VCaP (cell line): ENCODE results near the gene VCPKMT.

Experiments
- H3K27ac ChIP-seq: fragments of 450-650 bp; 2 replicates; pipeline ENCODE4 v1.5.1; 2017
- CTCF ChIP-seq: fragments of 450-650 bp; conservative IDR thresholded peaks from 2 replicates; pipeline ENCODE4 v1.5.1; 2017; ENCODE audit warnings: mild to moderate bottlenecking, moderate library complexity

Gene VCPKMT

DNA sequence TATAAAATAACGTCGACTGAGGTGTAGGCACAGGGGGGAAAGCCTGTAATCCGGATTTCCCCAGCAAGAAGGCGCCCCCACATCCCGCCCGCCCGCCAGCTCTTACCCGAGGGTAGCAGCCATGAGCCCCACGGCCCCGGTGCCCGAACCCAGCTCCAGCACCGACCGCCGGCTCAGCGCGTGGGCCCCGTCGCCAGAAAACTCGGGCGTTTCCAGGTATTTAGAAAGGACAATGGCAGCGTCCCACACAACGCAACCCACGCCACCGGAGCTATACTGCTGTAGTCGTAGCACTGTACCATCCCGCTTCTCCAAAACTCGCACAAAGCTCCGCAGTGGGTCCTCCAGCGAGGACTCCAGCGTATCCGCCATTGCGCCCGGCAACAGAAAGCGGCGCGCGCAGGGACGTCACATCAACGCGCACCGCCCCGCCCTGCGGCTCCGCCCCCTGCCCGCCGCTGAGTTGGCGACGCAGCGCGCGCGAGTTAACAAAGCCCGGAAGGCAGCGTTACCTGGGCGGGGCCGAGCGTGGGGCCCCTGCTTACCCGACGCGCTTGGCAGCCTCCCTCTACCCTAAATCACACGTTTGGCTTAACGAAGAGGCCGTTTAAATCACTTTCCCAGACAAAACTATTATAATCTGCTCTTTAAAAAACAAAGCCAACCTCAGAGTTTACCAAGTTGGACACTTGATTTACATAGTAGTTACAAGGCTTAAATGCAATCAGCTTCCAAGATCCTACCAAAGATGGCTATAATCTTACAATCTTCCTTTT lies at the start of gene VCPKMT:
VCPKMT (minus strand) TSS at position 392 of the 776 bp plus-strand sequence; CDS start at position 372, 20 bp downstream.
- TF ChIP-seq CTCF = no peak
- H3K27ac ChIP-seq = peak within 1 kb of the TSS; percentile 97

DNA sequence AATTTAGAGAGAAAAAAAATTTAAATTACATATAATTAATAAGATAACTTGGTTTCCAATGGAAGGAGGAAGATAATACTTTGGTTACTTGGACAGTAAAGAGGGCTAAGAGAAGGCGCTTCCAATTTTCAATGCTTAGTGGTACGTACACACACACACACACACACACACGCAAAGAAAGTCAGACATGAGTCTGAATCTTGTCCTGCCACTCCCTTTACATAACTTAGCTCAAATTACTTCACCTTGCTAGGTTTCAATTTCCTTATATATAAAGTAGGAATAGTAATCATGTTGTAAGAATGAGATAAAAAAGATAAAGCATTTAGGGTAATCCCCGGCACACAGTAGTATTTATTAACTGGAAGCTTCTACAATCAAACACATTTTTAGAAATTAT lies 39.7 kb upstream of the VCPKMT start:
- H3K27ac ChIP-seq = no peak overlapping the region
- no peak for TF ChIP-seq CTCF

DNA sequence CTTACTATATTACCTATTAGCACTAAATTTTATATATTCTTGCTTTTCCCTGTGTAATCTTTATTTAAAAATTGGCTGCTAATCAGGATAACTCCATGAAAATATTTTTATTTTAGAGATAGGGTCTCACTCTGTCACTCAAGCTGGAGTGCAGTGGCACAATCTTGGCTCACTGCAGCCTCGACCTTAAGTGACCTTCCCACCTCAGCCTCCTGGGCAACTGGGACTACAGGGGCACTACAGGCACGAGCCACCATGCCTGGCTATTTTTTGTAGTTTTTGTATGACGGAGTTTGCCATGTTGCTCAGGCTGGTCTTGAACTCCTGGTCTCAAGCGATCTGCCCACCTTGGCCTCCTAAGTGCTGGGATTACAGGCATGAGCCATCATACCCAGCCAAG lies 32.4 kb upstream of the VCPKMT start:
- TF ChIP-seq CTCF = no peak
- H3K27ac ChIP-seq = no peak overlapping the region

- no peak for TF ChIP-seq CTCF
These were observed 22.8 kb upstream of the VCPKMT start for GRCh38 chr14:50139192-50139591.

GRCh38 chr14:50127802-50128201 lies 11.4 kb upstream of the VCPKMT start:
- no peak for TF ChIP-seq CTCF

More at GRCh38 chr14:50139192-50139591, 22.8 kb upstream of the VCPKMT start:
- H3K27ac ChIP-seq = no peak overlapping the region

DNA sequence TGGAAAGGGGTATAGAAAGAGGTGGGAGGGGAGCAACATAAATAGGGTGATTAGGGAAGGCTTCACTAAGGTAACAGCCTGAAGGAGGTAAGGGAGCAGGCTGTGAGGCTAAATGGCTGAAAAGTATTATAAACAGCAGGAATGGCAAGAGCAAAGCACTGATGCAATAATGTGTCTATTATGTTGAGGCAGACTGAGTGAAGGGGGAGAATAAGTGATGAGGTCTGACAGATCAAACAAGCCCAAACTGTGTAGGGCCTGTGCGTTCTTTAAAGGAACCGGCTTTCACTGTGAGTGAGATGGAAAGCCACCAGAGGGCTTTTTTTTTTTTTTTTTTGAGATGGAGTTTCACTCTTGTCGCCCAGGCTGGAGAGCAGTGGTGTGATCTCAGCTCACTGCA lies 6.7 kb upstream of the VCPKMT start:
- TF ChIP-seq CTCF = no peak
- no peak overlapping the region for H3K27ac ChIP-seq

More at GRCh38 chr14:50127802-50128201, 11.4 kb upstream of the VCPKMT start:
- H3K27ac ChIP-seq = no peak overlapping the region

GRCh38 chr14:50122291-50122690 lies 5.9 kb upstream of the VCPKMT start:
- H3K27ac ChIP-seq = no peak overlapping the region
- no peak for TF ChIP-seq CTCF
